ENCODE results near the gene SLC37A2.

DNA sequence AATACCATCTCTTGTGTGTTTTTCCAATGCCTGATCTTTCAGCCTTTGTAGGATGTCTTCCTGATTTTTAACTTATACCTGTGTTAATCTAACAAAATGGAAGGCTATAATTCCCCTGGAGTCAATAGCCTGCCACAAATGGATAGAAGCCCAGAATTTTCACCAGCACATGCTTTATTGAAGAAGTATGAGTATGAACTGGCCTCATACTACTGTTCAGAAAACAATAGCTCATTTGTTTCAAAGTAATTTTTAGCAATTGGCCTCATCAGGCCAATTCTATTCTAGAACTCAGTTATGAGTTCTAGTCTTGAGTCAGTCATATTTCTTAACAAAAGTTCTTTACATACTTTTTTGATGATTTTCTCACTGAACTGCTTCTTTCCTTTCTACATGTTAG lies 40.6 kb upstream of the SLC37A2 start:
- TF ChIP-seq EZH2 (IDR thresholded peaks at IDR 0.05; ENCODE audit: low read length), result no peak
- TF ChIP-seq CTCF (optimal IDR thresholded peaks at IDR 0.05 in 1 of 3, IDR thresholded peaks at IDR 0.05 in 1 of 3, conservative IDR thresholded peaks at IDR 0.05 in 1 of 3; ENCODE audit: extremely low read depth in 1 of 3, insufficient read depth in 2 of 3, low read length in 3 of 3), result no peak

Data from keratinocyte (primary cell).